ENCODE results near the gene MBNL2. TPM values are rescaled to one million over a fixed set of nuclear protein-coding genes. Genes with fewer than 3 reads are reported as not detected.

The MBNL2 gene
- total RNA-seq, 1 experiment from 2014 or later = 0.85 TPM

GRCh38 chr13:97272526-97272925 is 50.4 kb downstream of the MBNL2 start (continued):
- TF ChIP-seq ERG (CRISPR knock-in tag; IDR thresholded peaks at IDR 0.05) (no peak), ZNF416 (CRISPR knock-in tag; IDR thresholded peaks at IDR 0.05) (no peak), MYBL2 (CRISPR knock-in tag; IDR thresholded peaks at IDR 0.05) (no peak), FOXP1 (CRISPR knock-in tag; IDR thresholded peaks at IDR 0.05; ENCODE audit: borderline replicate concordance) (no peak), GRHL2 (CRISPR knock-in tag; IDR thresholded peaks at IDR 0.05; ENCODE audit: insufficient replicate concordance, severe bottlenecking) (no peak), ZNF263 (CRISPR knock-in tag; IDR thresholded peaks at IDR 0.05; ENCODE audit: low read depth) (no peak), MXD4 (CRISPR knock-in tag; IDR thresholded peaks at IDR 0.05; ENCODE audit: borderline replicate concordance) (no peak), TP53 (CRISPR knock-in tag; IDR thresholded peaks at IDR 0.05) (no peak), GTF2I (CRISPR knock-in tag; conservative IDR thresholded peaks at IDR 0.05) (no peak), ZNF121 (CRISPR knock-in tag; IDR thresholded peaks at IDR 0.05) (no peak)
- TF ChIP-seq, protein P1, sequence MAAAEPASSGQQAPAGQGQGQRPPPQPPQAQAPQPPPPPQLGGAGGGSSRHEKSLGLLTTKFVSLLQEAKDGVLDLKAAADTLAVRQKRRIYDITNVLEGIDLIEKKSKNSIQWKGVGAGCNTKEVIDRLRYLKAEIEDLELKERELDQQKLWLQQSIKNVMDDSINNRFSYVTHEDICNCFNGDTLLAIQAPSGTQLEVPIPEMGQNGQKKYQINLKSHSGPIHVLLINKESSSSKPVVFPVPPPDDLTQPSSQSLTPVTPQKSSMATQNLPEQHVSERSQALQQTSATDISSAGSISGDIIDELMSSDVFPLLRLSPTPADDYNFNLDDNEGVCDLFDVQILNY (CRISPR knock-in tag; IDR thresholded peaks at IDR 0.05) = no peak
- TF ChIP-seq, protein P2, sequence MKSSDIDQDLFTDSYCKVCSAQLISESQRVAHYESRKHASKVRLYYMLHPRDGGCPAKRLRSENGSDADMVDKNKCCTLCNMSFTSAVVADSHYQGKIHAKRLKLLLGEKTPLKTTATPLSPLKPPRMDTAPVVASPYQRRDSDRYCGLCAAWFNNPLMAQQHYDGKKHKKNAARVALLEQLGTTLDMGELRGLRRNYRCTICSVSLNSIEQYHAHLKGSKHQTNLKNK (CRISPR knock-in tag; IDR thresholded peaks at IDR 0.05) = no peak
- TF ChIP-seq, protein P3, sequence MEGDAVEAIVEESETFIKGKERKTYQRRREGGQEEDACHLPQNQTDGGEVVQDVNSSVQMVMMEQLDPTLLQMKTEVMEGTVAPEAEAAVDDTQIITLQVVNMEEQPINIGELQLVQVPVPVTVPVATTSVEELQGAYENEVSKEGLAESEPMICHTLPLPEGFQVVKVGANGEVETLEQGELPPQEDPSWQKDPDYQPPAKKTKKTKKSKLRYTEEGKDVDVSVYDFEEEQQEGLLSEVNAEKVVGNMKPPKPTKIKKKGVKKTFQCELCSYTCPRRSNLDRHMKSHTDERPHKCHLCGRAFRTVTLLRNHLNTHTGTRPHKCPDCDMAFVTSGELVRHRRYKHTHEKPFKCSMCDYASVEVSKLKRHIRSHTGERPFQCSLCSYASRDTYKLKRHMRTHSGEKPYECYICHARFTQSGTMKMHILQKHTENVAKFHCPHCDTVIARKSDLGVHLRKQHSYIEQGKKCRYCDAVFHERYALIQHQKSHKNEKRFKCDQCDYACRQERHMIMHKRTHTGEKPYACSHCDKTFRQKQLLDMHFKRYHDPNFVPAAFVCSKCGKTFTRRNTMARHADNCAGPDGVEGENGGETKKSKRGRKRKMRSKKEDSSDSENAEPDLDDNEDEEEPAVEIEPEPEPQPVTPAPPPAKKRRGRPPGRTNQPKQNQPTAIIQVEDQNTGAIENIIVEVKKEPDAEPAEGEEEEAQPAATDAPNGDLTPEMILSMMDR (IDR thresholded peaks at IDR 0.05) = no peak

- Mint-ChIP-seq H3K4me1 (peaks cover 17% of the 10 kb centered on the region), H3K36me3 (no peaks in the 10 kb centered on the region), H3K9me3 (no peaks in the 10 kb centered on the region), H3K27ac (no peak overlapping the region), H3K4me3 (no peak overlapping the region), H3K27me3 (ENCODE audit: low read depth) (no peaks in the 10 kb centered on the region)
- POLR2A ChIA-PET = no interaction called here
- DNase-seq (ENCODE audit: low spot score) (no peak), ATAC-seq (no peak)
- CTCF ChIA-PET = no interaction called here
- TF ChIP-seq TCF7 (CRISPR knock-in tag; IDR thresholded peaks at IDR 0.05; ENCODE audit: low read depth) = no peak
- no peak for TF ChIP-seq NFE2L1 (CRISPR knock-in tag; IDR thresholded peaks at IDR 0.05)
- no peak for TF ChIP-seq HMGA2 (CRISPR knock-in tag; IDR thresholded peaks at IDR 0.05)
- TF ChIP-seq GTF2I (CRISPR knock-in tag; conservative IDR thresholded peaks at IDR 0.05) = no peak
- no peak for TF ChIP-seq ZNF317 (CRISPR knock-in tag; IDR thresholded peaks at IDR 0.05; ENCODE audit: borderline replicate concordance, low read depth)
- TF ChIP-seq ZNF396 (CRISPR knock-in tag; IDR thresholded peaks at IDR 0.05; ENCODE audit: borderline replicate concordance) = no peak
- TF ChIP-seq ZNF423 (CRISPR knock-in tag; IDR thresholded peaks at IDR 0.05) = no peak
- TF ChIP-seq ETV6 (CRISPR knock-in tag; IDR thresholded peaks at IDR 0.05) = no peak
- TF ChIP-seq, protein P4, sequence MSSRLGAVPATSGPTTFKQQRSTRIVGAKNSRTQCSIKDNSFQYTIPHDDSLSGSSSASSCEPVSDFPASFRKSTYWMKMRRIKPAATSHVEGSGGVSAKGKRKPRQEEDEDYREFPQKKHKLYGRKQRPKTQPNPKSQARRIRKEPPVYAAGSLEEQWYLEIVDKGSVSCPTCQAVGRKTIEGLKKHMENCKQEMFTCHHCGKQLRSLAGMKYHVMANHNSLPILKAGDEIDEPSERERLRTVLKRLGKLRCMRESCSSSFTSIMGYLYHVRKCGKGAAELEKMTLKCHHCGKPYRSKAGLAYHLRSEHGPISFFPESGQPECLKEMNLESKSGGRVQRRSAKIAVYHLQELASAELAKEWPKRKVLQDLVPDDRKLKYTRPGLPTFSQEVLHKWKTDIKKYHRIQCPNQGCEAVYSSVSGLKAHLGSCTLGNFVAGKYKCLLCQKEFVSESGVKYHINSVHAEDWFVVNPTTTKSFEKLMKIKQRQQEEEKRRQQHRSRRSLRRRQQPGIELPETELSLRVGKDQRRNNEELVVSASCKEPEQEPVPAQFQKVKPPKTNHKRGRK (CRISPR knock-in tag; IDR thresholded peaks at IDR 0.05; ENCODE audit: borderline replicate concordance) = no peak
- no peak for TF ChIP-seq ZNF671 (CRISPR knock-in tag; IDR thresholded peaks at IDR 0.05)
- TF ChIP-seq SP1 (CRISPR knock-in tag; conservative IDR thresholded peaks at IDR 0.05) = no peak
- no peak for TF ChIP-seq GRHL2 (CRISPR knock-in tag; IDR thresholded peaks at IDR 0.05; ENCODE audit: insufficient replicate concordance, severe bottlenecking)
- no peak for TF ChIP-seq JAZF1 (CRISPR knock-in tag; IDR thresholded peaks at IDR 0.05)
- TF ChIP-seq IRF1 (CRISPR knock-in tag; IDR thresholded peaks at IDR 0.05) = no peak
- no peak for TF ChIP-seq CREB1 (CRISPR knock-in tag; IDR thresholded peaks at IDR 0.05)
- TF ChIP-seq CREM (CRISPR knock-in tag; IDR thresholded peaks at IDR 0.05) = no peak
- TF ChIP-seq CDX4 (CRISPR knock-in tag; IDR thresholded peaks at IDR 0.05; ENCODE audit: borderline replicate concordance) = no peak
- TF ChIP-seq, protein P5, sequence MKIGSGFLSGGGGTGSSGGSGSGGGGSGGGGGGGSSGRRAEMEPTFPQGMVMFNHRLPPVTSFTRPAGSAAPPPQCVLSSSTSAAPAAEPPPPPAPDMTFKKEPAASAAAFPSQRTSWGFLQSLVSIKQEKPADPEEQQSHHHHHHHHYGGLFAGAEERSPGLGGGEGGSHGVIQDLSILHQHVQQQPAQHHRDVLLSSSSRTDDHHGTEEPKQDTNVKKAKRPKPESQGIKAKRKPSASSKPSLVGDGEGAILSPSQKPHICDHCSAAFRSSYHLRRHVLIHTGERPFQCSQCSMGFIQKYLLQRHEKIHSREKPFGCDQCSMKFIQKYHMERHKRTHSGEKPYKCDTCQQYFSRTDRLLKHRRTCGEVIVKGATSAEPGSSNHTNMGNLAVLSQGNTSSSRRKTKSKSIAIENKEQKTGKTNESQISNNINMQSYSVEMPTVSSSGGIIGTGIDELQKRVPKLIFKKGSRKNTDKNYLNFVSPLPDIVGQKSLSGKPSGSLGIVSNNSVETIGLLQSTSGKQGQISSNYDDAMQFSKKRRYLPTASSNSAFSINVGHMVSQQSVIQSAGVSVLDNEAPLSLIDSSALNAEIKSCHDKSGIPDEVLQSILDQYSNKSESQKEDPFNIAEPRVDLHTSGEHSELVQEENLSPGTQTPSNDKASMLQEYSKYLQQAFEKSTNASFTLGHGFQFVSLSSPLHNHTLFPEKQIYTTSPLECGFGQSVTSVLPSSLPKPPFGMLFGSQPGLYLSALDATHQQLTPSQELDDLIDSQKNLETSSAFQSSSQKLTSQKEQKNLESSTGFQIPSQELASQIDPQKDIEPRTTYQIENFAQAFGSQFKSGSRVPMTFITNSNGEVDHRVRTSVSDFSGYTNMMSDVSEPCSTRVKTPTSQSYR (CRISPR knock-in tag; IDR thresholded peaks at IDR 0.05) = no peak
Observed at GRCh38 chr13:97273341-97273831, 51.3 kb downstream of the MBNL2 start.
